GM18873 (cell line): Measurements from ENCODE around the gene PPP1R1B.

Experiments used
- ATAC-seq: cut with Tn5 transposase; IDR thresholded peaks from one replicate; pipeline ENCODE4 v1.9.1; 2021; ENCODE audit warnings: mild to moderate bottlenecking, moderate library complexity, moderate number of reproducible peaks; ENCODE audit not compliant: unreplicated experiment, low FRiP score

PPP1R1B gene

DNA sequence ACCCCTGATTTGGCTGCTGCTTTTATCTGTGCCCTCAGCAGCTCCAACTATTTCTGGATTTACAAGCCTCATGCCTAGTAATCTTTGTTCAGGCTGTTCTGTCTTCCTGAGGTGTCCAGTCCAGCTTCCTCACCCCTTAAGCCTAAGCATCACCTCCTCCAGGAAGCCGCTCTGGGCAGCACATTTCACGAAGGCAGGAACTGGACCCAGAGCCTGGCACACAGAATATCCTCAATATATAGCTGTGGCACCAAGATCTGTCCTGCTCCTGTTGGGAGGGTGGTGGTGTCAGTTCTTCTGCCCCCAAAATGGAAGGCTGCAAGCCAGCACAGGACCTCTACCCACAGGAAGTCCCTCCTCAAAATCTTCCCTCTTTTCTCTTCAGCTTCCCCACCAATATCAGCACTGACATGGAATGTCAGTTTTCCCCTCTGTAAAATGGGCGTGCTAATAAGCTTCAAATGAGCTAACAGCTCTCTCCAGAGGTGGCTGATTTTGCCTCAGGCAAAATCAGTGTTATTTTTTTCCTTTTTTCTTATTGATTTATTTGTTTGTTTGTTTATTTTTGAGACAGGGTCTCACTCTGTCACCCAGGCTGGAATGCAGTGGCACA is 12.1 kb upstream of the PPP1R1B start:
- no peak for ATAC-seq

DNA sequence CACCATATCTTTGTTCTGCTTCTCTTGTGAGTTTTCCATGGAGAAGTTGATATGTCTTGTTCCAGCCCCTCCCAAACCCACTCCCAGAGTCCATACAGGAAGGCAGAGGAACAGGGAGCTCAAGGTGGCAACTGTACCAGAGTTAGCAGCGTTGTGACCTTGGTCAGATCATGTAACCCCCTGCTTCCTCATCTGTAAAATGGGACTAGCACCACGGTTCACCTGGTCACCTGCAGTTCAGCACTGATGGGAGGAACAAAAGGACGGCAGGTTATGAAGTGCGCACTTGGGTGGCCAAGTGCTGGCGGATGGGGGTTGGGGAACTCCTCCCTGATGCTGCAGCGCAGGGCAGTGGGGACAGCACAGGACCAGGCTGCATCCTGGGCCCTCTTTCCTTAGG is 11.3 kb upstream of the PPP1R1B start:
- ATAC-seq = no peak

DNA sequence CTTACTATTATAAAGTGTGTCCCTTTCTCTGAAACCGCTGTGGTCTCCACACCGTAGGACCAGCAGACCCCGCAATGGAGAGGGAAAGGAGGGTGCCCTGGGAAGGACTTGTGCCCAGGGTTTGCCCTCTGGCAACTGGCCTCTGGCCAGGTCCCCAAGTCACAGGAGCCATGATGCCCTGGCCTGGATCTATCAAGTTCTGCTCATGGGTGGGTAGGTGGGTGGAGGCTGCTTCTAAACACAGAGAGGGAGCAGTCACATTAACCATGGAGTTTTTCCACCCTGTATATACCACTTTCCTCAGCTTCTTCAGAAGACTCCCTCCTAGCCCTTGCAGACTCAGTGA is 9.7 kb upstream of the PPP1R1B start:
- no peak for ATAC-seq

DNA sequence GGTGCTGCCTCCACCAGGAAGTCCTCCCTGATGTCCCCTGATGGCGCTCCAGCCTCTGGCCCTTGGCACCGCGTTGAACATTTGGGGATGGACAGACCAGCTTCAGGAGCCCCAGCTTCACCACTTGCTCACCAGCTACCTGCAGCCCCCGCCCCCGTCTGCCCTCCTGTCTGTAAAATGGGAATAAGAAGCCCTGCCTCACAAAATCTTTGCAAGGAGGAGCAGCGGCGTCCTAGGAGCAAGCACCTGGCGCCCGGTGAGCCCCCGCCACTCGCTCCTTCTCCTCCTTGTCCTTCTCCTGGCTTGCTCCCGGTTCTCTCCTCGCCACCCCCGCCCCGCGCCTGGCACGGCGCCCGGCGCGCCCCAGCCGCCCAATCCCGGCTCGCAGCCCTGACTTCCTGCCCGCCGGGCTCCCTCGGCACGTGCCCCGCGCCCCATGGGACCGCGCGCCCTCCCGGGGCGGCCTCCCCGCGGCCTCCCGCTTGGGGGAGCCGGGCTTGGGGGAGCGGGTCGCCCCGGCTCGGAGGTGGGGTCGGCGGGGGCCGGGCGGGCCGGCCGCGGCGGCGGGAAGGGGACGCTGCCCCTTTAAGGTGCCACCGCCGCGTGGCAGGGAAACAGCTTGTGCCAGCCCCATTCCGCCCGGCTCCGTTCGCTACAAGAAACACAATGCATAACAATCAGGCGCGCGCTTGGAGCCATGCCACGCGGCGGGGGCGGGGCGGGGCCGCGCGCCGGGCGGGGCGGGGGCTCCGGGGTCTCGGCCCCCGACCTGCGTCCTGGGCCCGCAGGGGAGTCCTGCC is 9.1 kb upstream of the PPP1R1B start:
- ATAC-seq = no peak

DNA sequence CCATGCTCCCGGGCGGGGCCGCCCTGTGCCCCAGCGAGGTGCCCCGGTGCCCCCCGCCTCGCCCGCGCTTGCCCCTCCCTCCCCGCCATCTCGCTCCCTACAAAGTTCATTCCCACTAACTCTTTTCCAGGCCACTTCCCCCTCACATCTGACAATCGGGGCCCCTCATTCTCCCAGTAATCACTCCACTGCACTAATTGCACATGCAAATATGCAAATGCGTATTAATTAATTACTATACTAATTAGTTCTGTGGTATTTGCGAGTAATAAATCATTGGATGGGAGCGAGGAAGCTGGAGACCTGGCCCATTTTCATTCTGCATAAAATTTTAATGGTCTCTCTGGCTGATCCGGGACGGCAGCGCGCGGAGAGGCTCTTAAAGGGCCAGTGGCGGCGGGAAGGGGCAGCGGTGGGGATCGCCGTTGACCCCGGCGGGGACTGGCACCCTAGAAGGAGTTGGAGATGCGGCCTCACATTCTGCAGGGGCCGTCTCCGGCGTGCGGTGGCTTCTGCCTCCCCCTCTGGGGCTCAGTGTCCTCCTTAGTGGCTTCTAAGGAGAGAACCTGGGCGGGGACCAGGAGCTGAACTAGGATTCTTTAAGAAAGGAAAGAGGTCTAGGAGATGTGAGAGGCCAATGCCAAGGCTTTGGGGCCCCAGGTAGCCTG is 8.4 kb upstream of the PPP1R1B start:
- ATAC-seq = no peak

DNA sequence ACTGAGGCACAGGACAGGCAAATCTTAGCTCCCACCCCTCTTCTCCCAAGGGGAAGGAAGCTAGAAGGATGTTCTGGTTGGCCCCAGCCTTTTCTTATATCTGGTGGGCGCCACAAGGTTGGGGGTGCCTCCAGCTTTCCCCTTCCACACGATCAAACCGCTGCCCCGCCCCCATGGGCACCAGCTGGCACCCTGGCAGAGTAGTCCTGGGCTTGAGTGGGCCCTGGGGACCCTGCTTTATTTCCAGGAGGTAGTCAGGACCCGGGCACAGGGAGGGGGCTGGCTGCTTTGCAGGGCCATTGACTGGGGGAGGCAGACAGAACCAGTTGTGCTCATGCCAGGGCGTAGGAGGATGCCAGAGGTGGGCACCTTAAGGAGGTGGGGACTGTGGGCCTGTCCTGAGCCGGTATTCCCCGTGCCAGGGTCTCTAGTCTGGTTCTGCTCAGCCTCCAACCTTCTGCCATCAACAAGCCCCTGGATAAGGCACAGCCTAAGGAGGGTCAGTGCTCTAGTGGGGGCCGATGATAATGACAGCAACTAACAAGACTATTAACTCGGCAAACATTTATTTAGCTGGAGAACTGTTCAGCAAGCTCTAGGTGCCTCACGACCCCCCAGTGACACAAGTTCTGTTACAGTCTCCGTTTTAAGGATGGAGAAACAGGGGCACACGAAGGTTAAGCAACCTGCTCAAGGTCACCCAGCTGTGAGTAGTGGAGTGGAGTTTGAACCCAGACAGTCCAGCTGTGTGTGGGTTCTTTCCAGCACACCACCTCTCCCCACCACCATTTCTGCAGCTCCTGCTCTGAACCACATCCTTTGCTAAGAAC is 7.6 kb upstream of the PPP1R1B start:
- ATAC-seq = no peak

DNA sequence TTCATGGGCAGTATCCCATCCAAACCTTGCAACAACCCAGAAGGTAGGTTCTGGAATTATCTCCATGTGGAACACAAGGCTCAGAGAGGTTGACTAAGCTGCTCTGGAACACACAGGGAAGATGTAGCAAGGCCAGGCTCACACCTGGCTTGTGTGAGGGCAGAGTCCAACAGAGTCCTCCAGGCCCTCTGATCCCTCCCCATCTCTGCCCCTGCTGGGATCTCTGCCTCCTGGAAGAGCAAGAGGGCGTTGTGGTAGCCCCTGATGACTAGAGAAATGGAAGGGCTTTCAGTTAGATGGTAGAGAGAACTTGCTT is 7.0 kb upstream of the PPP1R1B start:
- no peak for ATAC-seq

DNA sequence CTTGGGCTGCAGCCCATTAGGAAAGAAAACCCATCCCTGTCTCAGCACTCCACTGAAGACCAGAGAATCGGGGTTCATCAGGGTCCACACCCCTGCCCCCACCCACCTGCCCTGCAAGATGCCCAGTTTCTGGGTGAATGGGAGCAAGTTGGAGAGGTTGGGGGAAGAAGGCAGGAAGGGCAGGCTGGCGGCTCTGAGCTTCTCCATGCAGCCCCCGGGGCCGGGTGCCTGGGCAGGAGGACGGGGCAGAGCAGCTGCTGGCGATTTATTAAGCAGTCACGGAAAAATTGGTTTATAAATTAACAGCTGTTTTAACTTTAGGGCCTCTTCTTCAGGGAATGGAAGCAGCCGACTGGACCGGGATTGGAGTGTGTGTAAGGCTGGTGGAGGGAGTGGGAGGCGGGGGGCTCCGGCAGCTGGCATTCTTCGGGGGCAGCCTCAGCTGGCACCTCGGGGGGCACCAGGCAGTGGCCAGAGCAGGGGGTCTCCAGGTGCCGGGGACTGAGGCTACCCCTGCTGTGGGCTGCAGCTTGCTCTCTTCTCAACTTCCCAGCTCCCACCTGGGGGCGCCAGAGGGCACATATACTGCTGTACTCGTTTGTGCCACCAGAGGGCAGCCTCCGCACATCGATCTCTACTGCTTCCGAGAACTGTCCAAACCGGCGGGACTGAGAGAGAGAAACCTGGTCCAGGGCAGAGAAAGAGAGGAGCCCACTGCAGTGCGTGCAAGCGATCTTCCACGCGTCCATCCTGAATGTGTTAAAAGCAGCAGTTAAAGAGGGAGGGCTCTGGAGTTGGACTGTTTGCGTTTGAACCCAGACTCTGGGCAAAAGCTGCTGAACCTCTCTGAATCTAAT is 5.0 kb upstream of the PPP1R1B start:
- peak; percentile 45 for ATAC-seq

DNA sequence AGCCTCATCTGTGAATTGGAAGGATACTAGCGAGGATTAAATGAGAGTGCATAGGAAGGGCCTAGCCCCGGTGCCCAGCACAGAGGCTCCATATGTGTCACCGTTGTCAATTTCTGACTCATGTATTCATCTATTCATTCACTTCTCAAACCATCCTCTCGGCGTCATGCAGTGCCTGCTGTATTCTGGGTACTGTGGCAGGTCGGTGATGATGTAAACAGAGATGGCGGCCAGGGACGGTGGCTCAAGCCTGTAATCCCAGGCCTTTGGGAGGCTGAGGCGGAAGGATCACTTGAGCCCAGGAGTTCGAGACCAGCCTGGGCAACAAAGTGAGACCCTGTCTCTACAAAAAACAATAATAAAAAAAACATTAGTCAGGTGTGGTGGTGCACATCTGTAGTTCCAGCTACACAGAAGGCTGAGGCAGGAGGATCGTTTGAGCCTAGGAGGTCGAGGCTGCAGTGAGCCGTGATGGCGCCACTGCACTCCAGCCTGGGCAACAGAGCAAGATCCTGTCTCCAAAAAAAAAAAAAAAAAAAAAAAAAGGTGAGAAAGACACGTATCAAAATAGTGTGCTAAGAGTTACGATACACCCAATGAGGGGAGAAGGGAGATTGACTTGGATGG is 4.3 kb upstream of the PPP1R1B start:
- no peak for ATAC-seq

DNA sequence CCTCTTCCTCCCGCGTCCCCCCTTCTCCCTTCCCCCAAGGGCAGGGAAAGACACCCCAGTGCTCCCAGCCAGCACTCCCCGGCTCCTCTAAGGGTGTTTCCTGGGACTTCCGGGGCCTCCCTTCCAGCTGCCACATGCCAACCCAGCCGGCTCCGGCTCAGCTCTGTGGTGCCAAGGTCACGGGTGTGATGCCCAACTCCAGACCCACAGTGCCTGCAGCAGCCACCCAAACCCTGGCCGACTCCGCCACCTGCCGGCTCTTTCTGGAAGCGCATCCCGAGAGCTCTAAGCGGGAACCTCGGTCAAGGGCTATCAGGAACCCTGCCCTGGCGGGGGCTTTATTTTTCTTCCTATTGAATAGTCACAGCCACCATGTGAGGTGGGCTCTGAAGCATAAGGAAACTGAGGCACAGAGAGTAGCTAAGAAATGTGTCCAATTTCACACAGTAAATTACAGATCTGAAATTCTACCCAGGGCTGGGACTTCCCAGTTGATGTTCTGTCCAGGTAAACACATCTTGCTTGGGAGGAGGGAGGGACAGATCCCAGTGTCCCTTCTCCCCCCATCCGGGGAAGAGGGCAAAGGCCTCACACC is 3.3 kb upstream of the PPP1R1B start:
- ATAC-seq = no peak

DNA sequence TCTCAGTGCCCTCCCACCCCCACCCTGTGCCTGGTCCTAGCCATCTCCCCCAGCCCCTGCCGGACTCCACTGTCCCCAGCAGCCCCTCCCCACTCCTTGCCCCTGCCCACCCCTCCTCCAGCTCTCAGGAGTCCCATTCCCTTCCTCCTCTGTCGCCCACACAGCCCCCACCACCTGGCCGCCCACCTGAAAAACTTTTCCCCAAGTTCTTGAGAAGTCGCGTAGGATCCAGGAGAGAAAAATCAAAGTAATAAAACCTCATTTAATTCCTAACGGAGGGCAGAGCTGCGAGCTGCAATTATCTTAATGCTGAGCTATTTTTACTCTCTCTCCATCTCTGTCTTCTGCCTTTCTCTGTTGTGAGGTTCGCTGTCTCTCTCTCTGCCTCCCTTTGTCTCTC is 2.4 kb upstream of the PPP1R1B start:
- ATAC-seq = no peak

DNA sequence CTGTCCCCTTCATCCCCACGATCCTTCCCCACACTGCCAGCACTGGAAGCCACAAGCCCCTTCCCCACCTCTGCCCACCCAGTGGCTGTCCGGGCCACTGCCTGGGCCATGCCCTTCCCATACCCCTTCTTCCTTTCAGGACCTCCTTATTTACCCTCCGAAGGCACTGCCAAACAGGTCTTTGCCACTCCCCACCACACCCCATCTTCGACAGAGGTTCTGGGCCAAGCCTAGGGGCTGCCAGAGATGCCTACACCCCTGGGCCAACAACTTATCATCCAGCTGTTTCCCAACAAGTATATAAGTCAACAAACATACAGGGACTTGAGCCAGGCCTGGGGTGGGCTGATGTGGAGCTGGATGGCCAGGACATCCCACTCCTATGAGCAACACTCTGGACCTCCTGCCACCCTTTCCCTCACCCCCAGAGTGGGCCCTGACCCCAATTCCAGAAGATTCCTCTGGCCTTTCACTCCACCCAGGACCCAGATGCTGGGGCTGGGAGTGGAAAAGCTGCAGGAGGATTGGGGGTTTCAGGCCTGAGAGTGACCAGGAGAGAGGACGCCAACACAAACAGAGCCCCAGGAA is 1.5 kb upstream of the PPP1R1B start:
- ATAC-seq = no peak

DNA sequence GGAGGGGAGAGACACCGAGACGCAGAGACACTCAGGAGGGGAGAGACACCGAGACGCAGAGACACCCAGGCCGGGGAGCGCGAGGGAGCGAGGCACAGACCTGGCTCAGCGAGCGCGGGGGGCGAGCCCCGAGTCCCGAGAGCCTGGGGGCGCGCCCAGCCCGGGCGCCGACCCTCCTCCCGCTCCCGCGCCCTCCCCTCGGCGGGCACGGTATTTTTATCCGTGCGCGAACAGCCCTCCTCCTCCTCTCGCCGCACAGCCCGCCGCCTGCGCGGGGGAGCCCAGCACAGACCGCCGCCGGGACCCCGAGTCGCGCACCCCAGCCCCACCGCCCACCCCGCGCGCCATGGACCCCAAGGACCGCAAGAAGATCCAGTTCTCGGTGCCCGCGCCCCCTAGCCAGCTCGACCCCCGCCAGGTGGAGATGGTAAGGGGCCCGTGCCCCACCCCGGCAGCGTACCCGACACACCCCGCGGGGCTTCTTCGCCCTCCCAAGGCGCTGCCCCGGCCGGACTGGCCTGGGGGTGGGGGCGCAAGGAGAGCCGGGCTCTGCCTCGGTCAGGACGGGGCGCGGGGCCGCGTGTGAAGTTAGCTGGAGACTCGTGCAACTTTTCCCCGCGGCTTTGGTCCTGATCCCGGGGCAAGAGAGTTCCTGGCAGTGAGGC is 427 bp downstream of the PPP1R1B start:
- no peak for ATAC-seq

DNA sequence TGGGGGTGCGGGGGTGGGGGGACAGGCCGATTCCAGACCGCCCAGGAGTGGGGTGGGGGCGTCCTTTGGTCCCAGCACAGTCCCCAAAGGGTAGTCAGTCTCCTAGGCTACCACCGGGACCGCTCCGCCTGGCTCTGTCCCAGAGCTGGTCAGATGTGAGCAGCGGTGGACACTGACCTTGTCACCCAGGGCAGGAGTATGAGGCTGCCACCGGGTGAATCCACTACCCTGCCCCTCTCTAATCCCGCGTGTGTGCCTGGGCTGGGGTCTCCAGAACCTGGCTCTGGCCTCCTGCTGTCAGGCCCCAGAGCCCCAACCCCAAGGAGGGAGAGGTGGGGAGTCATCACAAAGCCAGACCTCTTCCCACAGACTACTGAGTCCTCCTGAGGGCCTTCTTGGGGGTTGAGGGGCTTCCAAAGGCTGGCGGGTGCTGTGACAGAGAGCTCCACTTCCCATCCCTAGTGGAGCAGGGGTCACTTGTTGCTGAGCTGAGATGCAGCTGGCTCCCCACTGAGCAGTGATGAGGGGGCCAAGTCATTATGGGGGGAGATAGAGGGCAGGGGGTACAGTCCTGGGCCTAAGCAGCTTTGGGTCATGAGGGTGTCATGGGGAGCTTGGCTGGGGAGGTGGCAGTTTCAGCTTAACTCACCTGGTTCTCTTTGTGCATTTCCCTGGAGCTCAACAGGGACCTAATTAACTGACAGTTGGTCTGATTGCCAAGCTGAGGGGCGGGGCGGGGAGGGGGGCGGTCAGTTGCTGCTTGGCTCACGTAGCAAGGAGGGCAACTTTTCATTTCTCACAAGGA is 1.2 kb downstream of the PPP1R1B start:
- no peak for ATAC-seq

DNA sequence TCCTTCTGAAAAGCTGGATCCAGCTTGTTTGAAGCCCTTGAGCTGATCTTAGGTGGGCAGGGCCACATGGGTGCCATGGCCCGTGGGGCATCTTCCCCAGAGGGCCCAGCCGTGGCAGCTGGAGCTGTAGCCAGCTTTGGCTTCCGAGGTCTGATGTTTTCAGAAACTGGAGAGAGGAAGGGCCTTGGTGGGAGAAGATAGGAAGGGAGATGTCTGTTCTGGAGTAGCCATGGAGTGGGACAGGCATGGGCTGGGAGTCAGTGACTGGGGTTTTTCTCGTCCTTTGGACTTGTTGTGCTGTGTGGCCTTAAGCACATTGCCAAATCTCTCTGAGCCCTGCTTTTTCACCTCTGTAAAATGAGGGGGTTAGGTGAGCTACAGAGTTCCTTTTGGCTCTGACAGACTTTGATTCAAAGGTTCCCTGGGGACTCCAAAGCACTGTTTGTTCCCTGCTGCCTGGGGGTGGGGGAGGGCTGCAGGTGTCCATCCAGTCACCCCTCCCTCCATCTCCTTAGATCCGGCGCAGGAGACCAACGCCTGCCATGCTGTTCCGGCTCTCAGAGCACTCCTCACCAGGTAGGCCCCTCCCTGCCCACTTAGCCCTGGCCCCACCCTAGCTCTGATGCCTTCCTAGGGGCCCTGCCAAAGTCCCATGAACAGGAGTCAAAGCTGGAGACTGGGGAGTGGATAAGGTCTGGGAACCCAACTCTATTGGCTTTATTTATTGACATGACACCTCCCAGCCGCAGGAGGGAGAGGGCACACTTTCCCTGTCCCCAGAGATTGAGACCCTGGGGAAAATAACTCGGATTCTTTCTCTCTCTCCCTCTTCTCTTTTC is 2.1 kb downstream of the PPP1R1B start:
- no peak for ATAC-seq

DNA sequence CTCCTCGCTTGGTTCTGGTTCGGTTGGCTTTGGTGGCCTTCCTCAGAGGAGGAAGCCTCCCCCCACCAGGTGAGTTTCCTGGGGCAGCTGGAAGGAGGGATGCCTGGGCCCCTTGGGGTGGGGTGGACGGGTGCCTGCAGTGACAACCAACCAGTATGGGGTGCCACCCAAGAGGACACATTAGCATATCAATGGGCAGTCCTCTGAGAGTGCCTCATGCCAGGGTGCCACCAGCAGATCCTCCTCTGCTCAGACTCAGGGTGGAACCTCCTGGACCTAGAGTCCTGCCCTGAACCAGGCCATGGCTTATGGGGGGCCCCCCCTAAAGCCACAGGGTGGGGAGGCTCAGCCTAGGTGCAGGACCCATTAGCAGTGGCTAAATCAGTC is 2.7 kb downstream of the PPP1R1B start:
- no peak for ATAC-seq

DNA sequence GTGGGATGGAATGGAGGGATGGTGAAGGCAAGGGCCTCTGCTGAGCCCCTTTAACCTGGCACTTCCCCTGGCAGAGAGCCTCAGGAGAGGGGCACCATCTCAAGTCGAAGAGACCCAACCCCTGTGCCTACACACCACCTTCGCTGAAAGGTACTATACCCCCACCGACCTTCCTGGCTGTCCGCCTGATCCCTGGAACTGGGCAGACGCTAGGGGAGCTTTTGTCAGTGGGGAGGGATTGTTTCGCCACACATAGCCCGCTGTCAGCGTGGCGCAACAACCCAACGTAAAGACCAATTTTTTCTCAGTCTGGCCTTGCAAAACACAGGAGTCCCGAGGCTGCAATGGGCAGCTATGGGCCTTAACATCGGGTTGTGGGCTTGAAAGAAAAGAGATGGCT is 3.1 kb downstream of the PPP1R1B start:
- ATAC-seq = no peak
